ENCODE measurements around the gene AKT1. TPM values are rescaled to one million over a fixed set of nuclear protein-coding genes. Genes with fewer than 3 reads are reported as not detected.
"Not testable (repeated sequence)": the region's sequence is repeated elsewhere in the genome, so short reads cannot be mapped to it uniquely, and the experiment has no call there.

AKT1 gene
- total RNA-seq, 1 donor from 2014 or later = 133 TPM

DNA sequence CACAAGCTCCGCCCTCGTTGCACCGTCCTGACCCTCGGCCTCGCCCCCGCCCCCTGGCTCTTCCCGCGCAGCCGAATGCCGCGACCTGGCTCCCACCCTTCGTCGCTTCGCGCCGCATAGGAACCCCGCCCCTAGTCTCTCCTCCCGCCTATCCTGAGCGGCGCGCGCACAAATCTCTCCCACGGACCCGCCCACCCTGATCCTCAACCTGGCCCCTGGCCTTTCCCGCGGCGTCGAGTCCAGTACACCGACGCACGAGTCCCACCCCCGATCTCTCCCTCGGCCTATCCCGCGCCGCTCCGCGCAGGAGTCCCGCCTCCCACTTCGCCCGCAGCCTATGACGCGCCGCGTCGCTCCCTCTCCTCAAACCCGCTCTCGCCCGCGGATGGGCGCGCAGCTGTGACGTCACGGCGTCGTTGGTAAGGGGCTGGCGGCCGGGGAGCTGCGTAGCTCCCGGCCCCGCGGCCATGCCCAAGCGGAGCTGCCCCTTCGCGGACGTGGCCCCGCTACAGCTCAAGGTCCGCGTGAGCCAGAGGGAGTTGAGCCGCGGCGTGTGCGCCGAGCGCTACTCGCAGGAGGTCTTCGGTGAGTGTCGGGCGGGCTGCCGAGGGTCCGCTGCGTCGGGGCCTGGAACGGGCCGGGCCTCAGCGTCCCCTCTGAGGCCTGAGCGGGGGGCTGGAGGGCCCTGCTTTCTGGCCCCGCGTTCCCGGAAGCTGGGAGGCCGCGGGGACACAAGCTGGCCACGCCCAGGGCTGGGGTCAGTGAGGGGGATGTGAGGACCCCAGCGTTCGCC, 42.6 kb downstream of the AKT1 start, which contains the start of gene SIVA1:
Gene SIVA1, plus strand, starts transcription at position 413 of the 793 bp plus-strand sequence. Its CDS starts 55 bp downstream, at position 468.
- H3K27ac Mint-ChIP-seq (ENCODE audit: unreplicated experiment) = peak within 1 kb of the TSS; percentile 67
- peaks cover 12% of the 10 kb centered on the region for H3K27me3 Mint-ChIP-seq (ENCODE audit: unreplicated experiment)
- H3K4me3 Mint-ChIP-seq (ENCODE audit: unreplicated experiment) = peak within 1 kb of the TSS; percentile 97
- peaks cover 14% of the 10 kb centered on the region for H3K4me1 Mint-ChIP-seq (ENCODE audit: unreplicated experiment)
- H3K9me3 Mint-ChIP-seq (ENCODE audit: unreplicated experiment) = no peaks in the 10 kb centered on the region
- TF ChIP-seq, protein P1, sequence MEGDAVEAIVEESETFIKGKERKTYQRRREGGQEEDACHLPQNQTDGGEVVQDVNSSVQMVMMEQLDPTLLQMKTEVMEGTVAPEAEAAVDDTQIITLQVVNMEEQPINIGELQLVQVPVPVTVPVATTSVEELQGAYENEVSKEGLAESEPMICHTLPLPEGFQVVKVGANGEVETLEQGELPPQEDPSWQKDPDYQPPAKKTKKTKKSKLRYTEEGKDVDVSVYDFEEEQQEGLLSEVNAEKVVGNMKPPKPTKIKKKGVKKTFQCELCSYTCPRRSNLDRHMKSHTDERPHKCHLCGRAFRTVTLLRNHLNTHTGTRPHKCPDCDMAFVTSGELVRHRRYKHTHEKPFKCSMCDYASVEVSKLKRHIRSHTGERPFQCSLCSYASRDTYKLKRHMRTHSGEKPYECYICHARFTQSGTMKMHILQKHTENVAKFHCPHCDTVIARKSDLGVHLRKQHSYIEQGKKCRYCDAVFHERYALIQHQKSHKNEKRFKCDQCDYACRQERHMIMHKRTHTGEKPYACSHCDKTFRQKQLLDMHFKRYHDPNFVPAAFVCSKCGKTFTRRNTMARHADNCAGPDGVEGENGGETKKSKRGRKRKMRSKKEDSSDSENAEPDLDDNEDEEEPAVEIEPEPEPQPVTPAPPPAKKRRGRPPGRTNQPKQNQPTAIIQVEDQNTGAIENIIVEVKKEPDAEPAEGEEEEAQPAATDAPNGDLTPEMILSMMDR (IDR thresholded peaks at IDR 0.05; ENCODE audit: unreplicated experiment) = no peak
- peak; percentile 100 for DNase-seq (ENCODE audit: low spot score)
- H3K36me3 Mint-ChIP-seq (ENCODE audit: low read depth, unreplicated experiment) = peaks cover 25% of the 10 kb centered on the region

DNA sequence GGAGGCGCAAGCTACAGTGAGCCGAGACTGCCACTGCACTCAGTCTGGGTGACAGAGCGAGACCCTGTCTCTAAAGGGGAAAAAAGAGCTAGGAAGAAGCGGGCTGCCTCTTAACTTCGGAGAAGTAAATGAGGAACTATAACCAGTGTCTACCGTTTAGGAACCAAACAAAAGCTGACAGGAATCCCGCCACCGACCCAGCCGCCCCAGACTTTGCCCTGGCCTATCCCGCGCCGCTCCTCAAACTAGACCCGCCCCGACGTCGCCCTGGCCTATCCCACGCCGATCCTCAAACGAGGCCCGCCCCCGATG, 43.2 kb downstream of the AKT1 start:
- H3K27me3 Mint-ChIP-seq (ENCODE audit: unreplicated experiment) = peaks cover 12% of the 10 kb centered on the region
- H3K27ac Mint-ChIP-seq (ENCODE audit: unreplicated experiment) = no peak overlapping the region
- DNase-seq (ENCODE audit: low spot score) = no peak
- H3K4me1 Mint-ChIP-seq (ENCODE audit: unreplicated experiment) = peaks cover 14% of the 10 kb centered on the region
- TF ChIP-seq, protein P1 (IDR thresholded peaks at IDR 0.05; ENCODE audit: unreplicated experiment) = no peak
- H3K4me3 Mint-ChIP-seq (ENCODE audit: unreplicated experiment) = peak overlapping the region; percentile 91
- no peaks in the 10 kb centered on the region for H3K9me3 Mint-ChIP-seq (ENCODE audit: unreplicated experiment)
- peaks cover 23% of the 10 kb centered on the region for H3K36me3 Mint-ChIP-seq (ENCODE audit: low read depth, unreplicated experiment)

DNA sequence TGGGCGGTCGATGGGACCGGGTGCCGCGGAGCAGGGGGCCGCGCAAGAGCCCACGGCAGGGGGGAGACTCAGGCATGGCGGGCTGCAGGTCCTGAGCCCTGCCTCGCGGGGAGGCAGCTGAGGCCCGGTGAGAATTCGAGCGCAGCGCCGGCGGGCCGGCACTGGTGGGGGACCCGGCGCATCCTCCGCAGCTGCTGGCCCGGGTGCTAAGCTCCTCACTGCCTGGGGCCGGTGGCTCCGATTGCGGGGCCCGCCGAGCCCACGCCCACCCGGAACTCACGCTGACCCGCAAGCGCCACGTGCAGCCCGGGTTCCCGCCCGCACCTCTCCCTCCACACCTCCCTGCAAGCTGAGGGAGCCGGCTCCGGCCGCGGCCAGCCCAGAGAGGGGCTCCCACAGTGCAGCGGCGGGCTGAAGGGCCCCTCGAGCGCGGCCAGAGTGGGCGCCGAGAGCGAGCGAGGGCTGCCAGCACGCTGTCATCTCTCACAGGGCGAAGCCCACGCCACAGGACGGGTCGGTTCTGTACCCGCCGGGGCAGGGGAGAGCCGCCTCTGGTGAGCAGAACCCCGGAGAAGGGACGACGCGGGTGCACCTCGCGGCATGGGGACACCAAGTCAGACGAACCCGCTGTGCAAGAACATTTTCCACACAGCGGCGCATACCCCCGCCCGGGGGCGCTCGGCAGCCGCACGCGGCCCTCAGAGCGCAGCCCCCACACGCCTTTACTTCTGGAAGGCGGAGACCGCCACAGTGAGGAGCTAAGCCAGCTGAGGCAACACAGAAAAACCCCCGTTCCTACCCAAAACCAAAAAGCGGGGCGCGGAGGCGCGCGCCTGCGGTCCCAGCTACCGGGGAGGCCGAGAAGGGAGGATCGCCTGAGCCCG, 43.8 kb downstream of the AKT1 start:
- peaks cover 14% of the 10 kb centered on the region for H3K4me1 Mint-ChIP-seq (ENCODE audit: unreplicated experiment)
- no peak overlapping the region for H3K27ac Mint-ChIP-seq (ENCODE audit: unreplicated experiment)
- peaks cover 12% of the 10 kb centered on the region for H3K27me3 Mint-ChIP-seq (ENCODE audit: unreplicated experiment)
- no peak overlapping the region for H3K4me3 Mint-ChIP-seq (ENCODE audit: unreplicated experiment)
- no peak for DNase-seq (ENCODE audit: low spot score)
- TF ChIP-seq, protein P1 (IDR thresholded peaks at IDR 0.05; ENCODE audit: unreplicated experiment) = no peak
- H3K36me3 Mint-ChIP-seq (ENCODE audit: low read depth, unreplicated experiment) = peaks cover 18% of the 10 kb centered on the region
- H3K9me3 Mint-ChIP-seq (ENCODE audit: unreplicated experiment) = no peaks in the 10 kb centered on the region

DNA sequence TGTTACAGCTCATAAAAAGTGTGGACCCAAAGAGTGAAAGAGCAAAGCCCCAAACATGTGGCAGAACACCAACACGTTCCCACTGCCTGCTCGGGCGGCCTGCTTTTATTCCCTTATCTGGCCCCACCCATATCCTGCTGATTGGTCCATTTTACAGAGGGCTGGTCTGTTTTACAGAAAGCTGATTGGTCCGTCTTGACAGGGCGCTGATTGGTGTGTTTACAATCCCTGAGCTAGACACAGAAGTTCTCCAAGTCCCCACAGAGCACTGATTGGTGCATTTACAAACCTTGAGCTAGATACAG, 44.8 kb downstream of the AKT1 start:
- Mint-ChIP-seq H3K27me3 (ENCODE audit: unreplicated experiment) (peaks cover 14% of the 10 kb centered on the region), H3K4me1 (ENCODE audit: unreplicated experiment) (peaks cover 14% of the 10 kb centered on the region), H3K36me3 (ENCODE audit: low read depth, unreplicated experiment) (peaks cover 14% of the 10 kb centered on the region)
- not testable (repeated sequence) for H3K9me3 Mint-ChIP-seq (ENCODE audit: unreplicated experiment); H3K4me3 Mint-ChIP-seq (ENCODE audit: unreplicated experiment); H3K27ac Mint-ChIP-seq (ENCODE audit: unreplicated experiment); DNase-seq (ENCODE audit: low spot score)

DNA sequence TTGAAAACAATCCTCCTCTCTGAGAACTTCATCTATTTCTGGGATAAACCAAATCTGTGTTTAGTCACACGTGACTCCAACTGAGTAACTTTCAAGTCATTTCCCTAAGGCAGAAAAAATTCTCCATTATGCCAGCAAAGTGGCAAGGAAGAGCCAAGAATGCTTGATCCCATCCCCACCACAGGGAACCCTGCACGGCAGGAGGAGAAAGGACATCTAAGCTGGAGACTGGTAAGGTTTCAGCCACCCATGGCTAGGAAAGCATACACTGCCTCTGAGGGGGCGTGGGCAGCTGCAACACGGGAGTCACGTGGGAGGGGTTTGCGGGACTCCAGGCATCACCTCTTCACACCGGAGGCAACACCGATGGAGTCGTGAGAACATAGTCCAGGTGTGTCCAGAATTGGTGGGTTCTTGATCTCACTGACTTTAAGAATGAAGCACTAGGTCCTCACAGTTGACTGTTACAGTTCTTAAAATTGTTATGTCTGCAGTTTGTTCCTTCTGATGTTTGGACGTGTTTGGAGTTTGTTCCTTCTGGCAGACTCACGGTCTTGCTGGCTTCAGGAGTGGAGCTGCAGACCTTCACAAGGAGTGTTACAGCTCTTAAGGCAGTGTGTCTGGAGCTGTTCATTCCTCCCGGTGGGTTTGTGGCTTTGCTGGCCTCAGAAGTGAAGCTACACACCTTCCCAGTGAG, 45.3 kb downstream of the AKT1 start:
- H3K4me1 Mint-ChIP-seq (ENCODE audit: unreplicated experiment) = peaks cover 14% of the 10 kb centered on the region
- H3K27me3 Mint-ChIP-seq (ENCODE audit: unreplicated experiment) = peaks cover 14% of the 10 kb centered on the region
- no peak for DNase-seq (ENCODE audit: low spot score)
- TF ChIP-seq, protein P1 (IDR thresholded peaks at IDR 0.05; ENCODE audit: unreplicated experiment) = no peak
- peak overlapping the region; percentile 18 for H3K4me3 Mint-ChIP-seq (ENCODE audit: unreplicated experiment)
- peaks cover 12% of the 10 kb centered on the region for H3K36me3 Mint-ChIP-seq (ENCODE audit: low read depth, unreplicated experiment)
- H3K27ac Mint-ChIP-seq (ENCODE audit: unreplicated experiment) = peak overlapping the region; percentile 10
- no peaks in the 10 kb centered on the region for H3K9me3 Mint-ChIP-seq (ENCODE audit: unreplicated experiment)

Measured in endothelial cell (in vitro differentiated cells).